GM23338 (cell line): Measurements from ENCODE around the gene GRIK1. TPM values are rescaled to one million over a fixed set of nuclear protein-coding genes. Genes with fewer than 3 reads are reported as not detected.
A peak's percentile ranks its signal among the peaks of the same experiment; 100 is the strongest.

Experiments used
- ATAC-seq: fragments of 200-7000 bp; cut with Tn5 transposase; 3 replicates; pipeline ENCODE4 v1.9.1; 2020
- DNase-seq: peaks from one replicate; pipeline ENCODE4 v3.0.0-alpha.2; 2015; ENCODE audit warnings: low spot score
- H2AFZ ChIP-seq: fragments of 200-600 bp; sonication (generic); 2 replicates; pipeline ENCODE4 v1.8.0; 2016; ENCODE audit warnings: antibody characterized with exemption, mild to moderate bottlenecking, moderate library complexity
- H3F3A ChIP-seq: fragments of 200-600 bp; sonication (generic); replicated peaks from 2 replicates; pipeline ENCODE4 v1.8.0; 2017; ENCODE audit warnings: antibody characterized with exemption, mixed run types, low read depth
- H3K27ac ChIP-seq: fragments of 200-600 bp; sonication (generic); 2 replicates; pipeline ENCODE4 v1.6.1; 2016; ENCODE audit warnings: low read depth
- H3K27me3 ChIP-seq: fragments of 200-600 bp; sonication (generic); 2 replicates; pipeline ENCODE4 v1.8.0; 2016; ENCODE audit warnings: mild to moderate bottlenecking, mixed run types, moderate library complexity; ENCODE audit not compliant: insufficient read depth
- H3K36me3 ChIP-seq: fragments of 200-600 bp; sonication (generic); 2 replicates; pipeline ENCODE4 v1.8.0; 2016; ENCODE audit warnings: mild to moderate bottlenecking; ENCODE audit not compliant: insufficient read depth
- H3K4me1 ChIP-seq: fragments of 200-600 bp; sonication (generic); 2 replicates; pipeline ENCODE4 v1.8.0; 2016; ENCODE audit warnings: mild to moderate bottlenecking, moderate library complexity; ENCODE audit not compliant: insufficient read depth
- H3K4me2 ChIP-seq: fragments of 200-600 bp; sonication (generic); 2 replicates; pipeline ENCODE4 v1.7.1; 2017; ENCODE audit warnings: mixed run types
- H3K4me3 ChIP-seq: fragments of 200-600 bp; sonication (generic); 2 replicates; pipeline ENCODE4 v1.6.1; 2016; ENCODE audit warnings: mixed run types
- H3K79me2 ChIP-seq: fragments of 200-600 bp; sonication (generic); replicated peaks from 2 replicates; pipeline ENCODE4 v1.8.0; 2017; ENCODE audit warnings: mild to moderate bottlenecking; ENCODE audit not compliant: insufficient read depth
- H3K9me2 ChIP-seq: fragments of 200-600 bp; sonication (generic); 2 replicates; pipeline ENCODE4 v1.8.0; 2017; ENCODE audit not compliant: insufficient read depth
- H4K20me1 ChIP-seq: fragments of 200-600 bp; sonication (generic); replicated peaks from 2 replicates; pipeline ENCODE4 v1.8.0; 2017; ENCODE audit warnings: mild to moderate bottlenecking; ENCODE audit not compliant: insufficient read depth
- H3K27ac Mint-ChIP-seq: 2 replicates; pipeline ENCODE4 v1.8.0; 2020; ENCODE audit warnings: inconsistent platforms, mild to moderate bottlenecking, moderate library complexity, mixed read lengths
- H3K27me3 Mint-ChIP-seq: 3 replicates; pipeline ENCODE4 v1.8.0; 2022; ENCODE audit warnings: low read depth, mild to moderate bottlenecking, moderate library complexity, mixed read lengths, inconsistent platforms; ENCODE audit not compliant: insufficient read depth, poor library complexity
- H3K36me3 Mint-ChIP-seq: 3 replicates; pipeline ENCODE4 v1.8.0; 2021; ENCODE audit warnings: low read depth, mild to moderate bottlenecking, inconsistent platforms, moderate library complexity, mixed read lengths
- H3K4me1 Mint-ChIP-seq: 3 replicates; pipeline ENCODE4 v1.8.0; 2020; ENCODE audit warnings: mild to moderate bottlenecking, inconsistent platforms, mixed read lengths
- H3K4me3 Mint-ChIP-seq: 3 replicates; pipeline ENCODE4 v1.8.0; 2021; ENCODE audit warnings: moderate library complexity, mild to moderate bottlenecking, inconsistent platforms, mixed read lengths
- H3K9me3 Mint-ChIP-seq: 3 replicates; pipeline ENCODE4 v1.8.0; 2020; ENCODE audit warnings: moderate library complexity, mild to moderate bottlenecking, inconsistent platforms, mixed read lengths
- CTCF ChIP-seq, 2 experiments: fragments of 200-600 bp in 1 of 2; sonication (generic) in 1 of 2; conservative IDR thresholded peaks; 2 replicates each; pipeline versions ENCODE4 v1.5.1 to v1.6.1; 2016 to 2017; ENCODE audit warnings: antibody characterized with exemption in 2 of 2, low read depth in 2 of 2, mild to moderate bottlenecking in 2 of 2, moderate library complexity in 1 of 2
- ETS1 ChIP-seq: IDR thresholded peaks from 2 replicates; pipeline ENCODE4 v1.6.1; 2016; ENCODE audit warnings: antibody characterized with exemption
- EZH2 ChIP-seq: fragments of 200-600 bp; sonication (generic); IDR thresholded peaks from one replicate; pipeline ENCODE4 v1.8.0; 2017; ENCODE audit warnings: antibody characterized with exemption, mild to moderate bottlenecking, low read depth; ENCODE audit not compliant: unreplicated experiment
- NANOG ChIP-seq: IDR thresholded peaks from 2 replicates; pipeline ENCODE4 v1.6.1; 2016; ENCODE audit warnings: antibody characterized with exemption, borderline replicate concordance
- POLR2AphosphoS5 ChIP-seq: IDR thresholded peaks from 2 replicates; pipeline ENCODE4 v1.6.1; 2016; ENCODE audit warnings: antibody characterized with exemption, low read depth
- REST ChIP-seq: IDR thresholded peaks from one replicate; pipeline ENCODE4 v1.6.1; 2018; ENCODE audit warnings: antibody characterized with exemption; ENCODE audit not compliant: unreplicated experiment
- STAT1 ChIP-seq: IDR thresholded peaks from one replicate; pipeline ENCODE4 v1.6.1; 2016; ENCODE audit warnings: antibody characterized with exemption; ENCODE audit not compliant: unreplicated experiment
- polyA plus RNA-seq: library from polyadenylated mRNA; unstranded; fragments of >200 nt; fragmentation: Nextera tagmentation; extraction: Ambion mirVana; gene quantifications from 2 replicates; pipeline ENCODE4 v1.2.1, GENCODE V29; 2016
- total RNA-seq: library from RNA; depleted of rRNA; stranded (reverse); fragments of >200 nt; shearing (Covaris generic); gene quantifications from 2 replicates; pipeline ENCODE4 v1.2.3, GENCODE V29; 2014

GRIK1 gene
- total and polyA plus RNA-seq, 2 experiments from 2014 or later, result 0.18 to 0.42 TPM

- H3K79me2 ChIP-seq, result no peaks in the 10 kb centered on the region
- no peaks in the 10 kb centered on the region for H3K27me3 ChIP-seq
- peak overlapping the region; percentile 67; the same call in 1 of the 2 replicates for H2AFZ ChIP-seq
- Mint-ChIP-seq H3K9me3 (no peaks in the 10 kb centered on the region), H3K27ac (no peak overlapping the region), H3K4me1 (peaks cover 8% of the 10 kb centered on the region), H3K36me3 (no peaks in the 10 kb centered on the region), H3K4me3 (no peak overlapping the region), H3K27me3 (peaks cover 2% of the 10 kb centered on the region)
- ATAC-seq (peak; percentile 100), DNase-seq (peak; percentile 85)
- H3F3A ChIP-seq, result no peaks in the 10 kb centered on the region
- no peak for TF ChIP-seq ETS1
- peak; percentile 81 to 82 for TF ChIP-seq CTCF (conservative IDR thresholded peaks at IDR 0.05; ENCODE audit: low read depth in 2 of 2)
- H3K4me1 ChIP-seq, result peaks cover 12% of the 10 kb centered on the region
- H3K4me3 ChIP-seq, result no peak overlapping the region
- no peaks in the 10 kb centered on the region for H4K20me1 ChIP-seq
- H3K27ac ChIP-seq, result no peak overlapping the region
- H3K36me3 ChIP-seq, result no peaks in the 10 kb centered on the region
- no peak overlapping the region for H3K4me2 ChIP-seq
- no peaks in the 10 kb centered on the region for H3K9me2 ChIP-seq
Measured at GRCh38 chr21:29849735-29850176, 90.0 kb downstream of the GRIK1 start.

GRCh38 chr21:29843804-29844203 is 96.0 kb downstream of the GRIK1 start:
- Mint-ChIP-seq H3K27me3 (peaks cover 2% of the 10 kb centered on the region), H3K27ac (no peak overlapping the region)
- H2AFZ ChIP-seq, result no peak overlapping the region; the same call in 1 of the 2 replicates
- TF ChIP-seq POLR2AphosphoS5 (no peak), STAT1 (no peak), CTCF (conservative IDR thresholded peaks at IDR 0.05; ENCODE audit: low read depth in 2 of 2) (no peak), REST (no peak), NANOG (no peak), EZH2 (no peak)

More at GRCh38 chr21:29843804-29844203, 96.0 kb downstream of the GRIK1 start:
- Mint-ChIP-seq H3K4me1 (peaks cover 9% of the 10 kb centered on the region; the same call in 2 of the 3 replicates), H3K36me3 (no peaks in the 10 kb centered on the region), H3K9me3 (no peaks in the 10 kb centered on the region), H3K4me3 (no peak overlapping the region)
- DNase-seq, result no peak
- Histone ChIP-seq H3K36me3 (no peaks in the 10 kb centered on the region), H4K20me1 (no peaks in the 10 kb centered on the region), H3K4me2 (no peak overlapping the region), H3F3A (no peaks in the 10 kb centered on the region), H3K27me3 (no peaks in the 10 kb centered on the region), H3K4me3 (no peak overlapping the region), H3K27ac (no peak overlapping the region), H3K79me2 (no peaks in the 10 kb centered on the region), H3K4me1 (peaks cover 5% of the 10 kb centered on the region; the same call in 1 of the 2 replicates), H3K9me2 (0 out of 2 replicates have a peak, but pooled peaks cover 5% of the 10 kb centered on the region)
- ATAC-seq, result no peak
